ENCODE measurements around the gene OTOA.
A peak's percentile ranks its signal among the peaks of the same experiment; 100 is the strongest.
"Not testable (repeated sequence)": the region's sequence is repeated elsewhere in the genome, so short reads cannot be mapped to it uniquely, and the experiment has no call there.

The OTOA gene

DNA sequence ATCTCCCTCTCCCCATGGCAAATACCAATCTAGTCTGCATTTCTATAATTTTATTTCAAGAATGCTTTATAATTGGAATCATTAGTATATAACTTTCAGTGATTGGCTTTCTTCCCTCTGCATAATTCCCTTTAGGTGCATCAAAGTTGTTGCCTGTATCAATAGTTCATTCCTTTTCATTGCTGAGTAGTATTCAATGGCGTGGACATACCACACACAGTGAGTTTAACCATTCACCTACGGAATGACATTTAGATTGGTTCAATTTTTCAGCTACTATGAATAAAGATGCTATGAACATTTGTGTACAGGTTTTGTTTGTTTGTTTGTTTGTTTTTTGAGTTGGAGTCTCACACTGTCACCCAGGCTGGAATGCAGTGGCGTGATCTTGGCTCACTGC is 9.7 kb downstream of the OTOA start:
- DNase-seq = no peak

DNA sequence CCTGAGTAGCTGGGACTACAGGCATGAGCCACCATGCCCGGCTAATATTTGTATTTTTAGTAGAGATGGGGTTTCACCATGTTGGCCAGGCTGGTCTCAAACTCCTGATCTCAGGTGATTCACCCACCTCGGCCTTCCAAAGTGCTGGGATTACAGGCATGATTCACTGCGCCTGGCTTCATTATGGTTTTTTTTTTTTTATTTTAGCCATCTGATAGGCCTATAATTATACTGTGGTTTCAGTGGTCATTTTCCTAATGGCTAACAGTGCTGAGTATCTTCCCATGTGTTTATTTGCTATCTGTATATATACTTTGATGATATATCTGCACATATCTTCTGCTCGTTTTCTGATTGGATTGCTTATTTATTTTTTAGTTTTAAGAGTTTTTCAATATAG is 10.7 kb downstream of the OTOA start:
- DNase-seq = not testable (repeated sequence)

DNA sequence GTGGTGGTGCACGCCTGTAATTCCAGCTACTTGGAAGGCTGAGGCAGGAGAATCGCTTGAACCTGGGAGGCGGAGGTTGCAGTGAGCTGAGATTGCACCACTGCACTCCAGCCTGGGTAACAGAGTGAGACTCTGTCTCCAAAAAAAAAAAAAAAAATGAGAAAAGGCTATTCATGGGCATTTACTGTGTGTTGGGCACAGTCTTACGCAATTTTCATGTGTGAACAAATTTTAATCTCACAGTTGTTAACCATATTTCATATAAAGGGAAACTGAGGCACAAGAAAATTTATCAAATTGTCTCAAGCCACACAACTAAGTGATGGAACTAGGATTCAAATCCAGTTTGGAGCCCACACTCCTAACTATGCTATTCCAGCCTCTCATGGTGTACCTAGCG is 16.9 kb downstream of the OTOA start:
- DNase-seq = not testable (repeated sequence)

DNA sequence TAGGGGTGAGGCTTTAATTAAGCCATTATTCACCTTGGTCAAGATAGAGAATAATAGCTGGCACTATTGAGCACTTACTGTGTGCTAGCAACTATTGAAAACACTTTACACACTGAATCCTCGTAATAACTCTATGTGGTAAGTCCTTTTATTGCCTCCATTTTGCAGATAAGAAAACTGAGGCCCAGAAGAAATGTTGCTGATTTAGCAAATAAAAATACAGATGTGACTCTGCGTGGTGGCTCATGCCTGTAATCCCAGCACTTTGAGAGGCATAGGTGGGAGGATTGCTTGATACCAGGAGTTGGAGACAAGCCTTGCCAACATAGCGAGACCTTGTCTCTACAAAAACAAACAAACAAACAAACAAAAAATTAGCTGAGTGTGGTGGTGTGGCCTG is 19.4 kb downstream of the OTOA start:
- DNase-seq = no peak

DNA sequence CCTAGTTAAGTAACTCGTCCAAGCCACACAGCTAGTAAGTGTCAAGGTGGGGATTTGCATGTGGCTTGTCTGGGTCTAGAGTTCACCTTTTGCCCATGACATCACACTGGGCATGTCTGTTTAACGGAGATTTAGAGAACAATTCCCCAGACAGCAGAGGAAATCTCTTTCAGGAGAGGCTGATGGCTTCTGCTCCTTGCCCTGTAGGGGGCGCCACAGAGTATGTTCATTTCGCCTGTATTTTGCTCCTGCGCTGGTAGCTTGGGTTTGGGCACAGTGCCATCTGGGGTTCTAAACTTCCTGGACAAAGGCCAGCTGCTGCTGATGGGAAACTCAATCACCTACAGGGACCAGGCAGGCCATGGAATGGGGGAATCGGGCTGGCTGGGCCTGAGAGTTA is 20.4 kb downstream of the OTOA start:
- DNase-seq = no peak

DNA sequence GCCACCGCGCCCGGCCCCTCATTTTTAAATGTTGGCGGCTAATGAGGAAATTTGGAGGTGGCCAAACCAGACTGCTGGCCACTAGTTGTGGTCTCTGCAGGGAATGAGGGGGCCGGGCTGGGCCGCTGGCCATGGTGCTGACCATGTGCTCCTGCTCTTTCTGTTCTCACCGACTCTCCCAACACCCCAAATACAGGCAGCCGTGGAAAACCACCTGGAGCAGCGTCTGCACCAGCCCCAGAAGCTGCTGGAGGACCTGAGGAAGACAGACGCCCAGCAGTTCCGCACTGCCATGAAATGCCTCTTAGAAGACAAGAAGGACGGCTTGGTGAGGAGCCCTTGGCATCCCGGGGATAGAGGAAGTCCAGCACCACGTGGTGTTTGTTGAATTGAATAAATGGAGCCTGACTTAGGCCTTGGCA is 21.3 kb downstream of the OTOA start:
- DNase-seq = no peak

DNA sequence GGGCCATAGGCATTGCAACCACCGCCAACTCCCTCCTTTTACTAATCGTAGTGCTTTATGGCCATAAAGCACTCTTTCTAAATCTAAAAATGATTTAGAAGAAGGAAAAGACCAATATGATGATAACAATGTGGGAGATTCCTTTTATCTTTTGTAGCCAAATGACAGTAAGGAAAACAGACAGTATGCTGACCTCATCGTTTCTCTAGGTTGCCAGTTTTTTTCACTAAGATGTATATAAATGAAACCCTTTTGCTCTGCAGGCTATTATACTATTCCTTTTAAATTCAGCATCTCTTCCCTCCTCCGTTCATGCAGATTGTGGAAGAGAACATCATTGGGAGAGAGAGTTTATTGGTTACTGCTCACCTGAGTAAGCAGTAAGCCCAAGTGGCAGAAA is 25.3 kb downstream of the OTOA start:
- no peak for DNase-seq

DNA sequence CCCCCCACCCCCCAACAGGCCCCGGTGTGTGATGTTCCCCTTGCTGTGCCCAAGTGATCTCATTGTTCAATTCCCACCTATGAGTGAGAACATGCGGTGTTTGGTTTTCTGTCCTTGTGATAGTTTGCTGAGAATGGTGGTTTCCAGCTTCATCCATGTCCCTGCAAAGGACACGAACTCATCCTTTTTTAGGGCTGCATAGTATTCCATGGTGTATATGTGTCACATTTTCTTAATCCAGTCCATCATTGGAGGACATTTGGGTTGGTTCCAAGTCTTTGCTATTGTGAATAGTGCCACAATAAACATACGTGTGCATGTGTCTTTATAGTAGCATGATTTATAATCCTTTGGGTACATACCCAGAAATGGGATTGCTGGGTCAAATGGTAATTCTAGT is 27.2 kb downstream of the OTOA start:
- not testable (repeated sequence) for DNase-seq

DNA sequence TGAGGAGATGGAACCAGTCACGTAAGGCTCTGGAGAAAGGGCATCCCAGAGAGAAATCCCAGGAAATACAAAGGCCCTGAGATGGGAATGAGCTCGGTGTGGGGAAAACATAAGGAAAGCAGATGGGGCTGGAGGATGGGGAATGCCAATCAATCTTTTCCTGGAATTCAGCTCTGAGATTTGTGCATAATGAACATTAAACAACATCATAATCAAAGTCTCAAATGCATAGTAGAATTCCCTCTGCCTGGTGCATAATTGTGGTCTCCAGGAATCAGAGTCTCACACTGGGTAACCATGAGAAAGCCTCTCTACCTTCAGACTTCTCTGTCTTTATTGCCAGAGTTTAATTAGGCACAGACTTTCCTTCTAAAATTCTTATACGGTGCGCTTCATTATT is 30.8 kb downstream of the OTOA start:
- DNase-seq = no peak

DNA sequence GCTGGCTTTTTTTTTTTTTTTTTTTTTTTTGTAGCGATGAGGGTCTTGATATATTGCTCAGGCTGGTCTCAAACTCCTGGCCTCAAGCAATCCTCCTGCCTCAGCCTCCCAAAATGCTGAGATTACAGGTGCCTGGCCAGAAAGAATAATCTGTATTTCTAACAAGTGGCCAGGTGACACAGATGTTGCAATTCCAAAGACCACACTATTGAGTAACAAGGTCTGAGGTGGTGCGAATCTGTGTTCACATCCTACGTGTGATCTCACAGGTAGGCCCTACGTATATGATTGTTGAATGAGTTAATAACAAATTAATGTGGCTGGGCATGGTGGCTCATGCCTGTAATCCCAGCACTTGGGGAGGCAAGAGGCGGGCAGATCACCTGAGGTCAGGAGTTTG is 33.3 kb downstream of the OTOA start:
- DNase-seq = no peak

DNA sequence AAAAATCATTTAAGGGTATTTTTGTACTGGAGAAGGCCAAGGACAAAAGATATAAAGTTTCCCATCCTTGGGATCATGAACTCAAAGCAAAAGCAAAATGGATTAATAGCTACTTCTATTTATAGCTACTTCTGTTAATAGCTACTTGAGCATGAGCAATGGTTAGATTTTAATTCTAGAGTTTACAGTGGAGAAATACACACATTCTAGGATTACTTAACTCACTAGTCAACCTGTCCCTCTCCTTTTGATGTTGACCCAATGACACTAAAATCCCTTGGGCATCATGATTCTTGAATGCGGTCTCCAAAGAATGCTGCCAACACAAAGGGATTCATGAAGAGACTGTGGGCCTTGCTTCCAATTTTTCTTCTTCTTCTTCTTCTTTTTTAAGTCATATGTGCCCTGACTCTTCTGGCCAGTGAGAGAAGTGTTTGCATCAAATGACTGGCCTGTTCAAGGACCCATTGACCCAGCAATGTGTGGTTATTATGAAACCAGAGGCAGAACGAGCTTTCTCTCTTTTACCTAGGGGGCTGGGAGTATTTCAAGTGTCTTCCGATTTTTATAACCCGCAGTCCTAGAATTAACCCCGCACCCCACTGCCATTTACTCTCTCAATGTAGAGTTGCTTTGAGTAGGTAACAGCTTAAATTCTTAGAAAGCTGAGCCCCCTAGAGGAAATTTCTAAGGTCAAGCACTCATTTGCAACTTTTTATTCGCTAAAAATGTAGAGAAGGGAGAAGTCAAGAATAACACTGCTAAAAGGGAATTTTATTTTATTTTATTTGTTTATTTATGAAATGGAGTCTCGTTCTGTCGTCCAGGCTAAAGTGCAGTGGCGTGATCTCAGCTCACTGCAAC is 34.6 kb downstream of the OTOA start:
- DNase-seq = no peak

DNA sequence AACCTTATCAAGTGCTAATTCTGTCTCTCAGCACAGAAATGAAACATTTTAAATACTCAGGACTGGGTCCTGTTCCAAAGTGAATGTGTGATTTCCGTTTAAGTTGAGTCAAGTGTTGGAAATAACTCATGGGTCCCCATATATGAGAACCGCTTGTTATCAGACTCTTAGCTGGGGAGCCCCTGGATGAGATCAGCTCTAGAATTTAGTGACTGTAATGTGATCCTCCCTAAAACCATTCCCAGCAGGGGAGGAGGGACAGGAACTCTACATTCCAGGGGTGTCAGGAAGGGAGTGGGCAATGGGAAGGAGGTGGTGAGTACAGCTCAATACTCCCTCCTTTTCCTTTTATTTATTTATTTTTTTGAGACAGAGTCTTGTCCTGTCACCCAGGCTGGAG is 37.5 kb downstream of the OTOA start:
- no peak for DNase-seq

DNA sequence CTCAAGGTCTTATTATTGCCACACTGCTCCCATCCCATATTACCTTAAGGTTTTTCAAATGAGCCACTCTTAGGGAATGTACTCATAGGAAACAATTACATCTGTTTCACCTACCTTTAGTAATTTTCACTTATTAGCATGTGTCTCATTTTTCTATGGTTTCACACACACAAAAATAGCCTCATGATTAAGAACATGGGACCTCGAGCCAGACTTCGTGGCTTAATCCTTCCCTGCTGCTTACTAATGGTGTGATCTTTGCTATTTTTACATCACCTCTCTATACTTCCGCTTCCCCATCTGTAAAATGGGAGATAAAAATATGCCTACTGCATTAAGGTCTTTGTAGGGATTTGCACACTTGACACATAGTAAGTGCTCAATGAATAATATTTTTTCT is 38.5 kb downstream of the OTOA start:
- no peak for DNase-seq

DNA sequence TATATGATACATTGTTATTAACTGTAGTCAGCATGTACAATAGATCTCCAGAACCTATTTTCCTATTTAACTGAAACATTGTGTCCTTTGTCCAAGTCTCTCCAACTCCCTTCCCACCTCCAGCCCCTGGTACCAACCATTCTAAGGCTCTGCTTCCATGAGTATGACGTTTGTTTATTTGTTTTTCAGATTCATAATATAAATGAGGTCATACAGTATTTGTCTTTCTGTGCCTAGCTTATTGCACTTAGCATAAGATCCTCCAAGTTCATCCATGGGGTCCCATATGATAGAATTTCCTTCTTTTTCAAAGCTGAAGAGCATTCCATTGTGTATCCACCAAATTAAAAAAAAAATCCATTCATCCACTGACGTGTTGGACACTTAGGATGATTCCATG is 39.4 kb downstream of the OTOA start:
- no peak for DNase-seq

DNA sequence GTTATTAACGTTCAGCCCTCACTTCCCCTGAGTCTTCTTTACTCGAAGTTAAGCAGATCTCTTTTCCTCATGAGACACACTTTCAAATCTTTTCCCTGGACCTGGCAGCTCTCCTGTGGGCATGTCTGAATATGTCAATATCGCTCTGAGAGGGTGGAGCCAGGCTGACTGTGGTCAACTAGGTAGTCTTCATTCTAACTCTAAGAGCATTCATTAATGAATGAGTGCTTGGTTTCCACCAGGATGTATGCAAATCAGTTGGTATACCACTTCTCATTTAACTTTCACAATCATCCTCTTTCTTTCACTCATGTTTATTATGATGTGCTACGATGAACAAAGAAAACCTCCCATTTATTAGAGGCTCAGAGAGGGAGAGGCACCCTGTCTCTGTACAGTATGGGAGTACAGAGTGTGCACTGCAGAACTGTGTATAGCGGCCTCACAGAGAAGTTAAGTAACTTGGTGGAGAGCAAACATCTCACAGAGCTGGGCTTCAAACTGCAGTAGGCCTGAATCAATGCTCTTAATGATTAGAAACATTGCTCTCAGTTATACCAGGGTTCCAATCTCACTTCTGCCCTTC is 39.9 kb downstream of the OTOA start:
- no peak for DNase-seq

DNA sequence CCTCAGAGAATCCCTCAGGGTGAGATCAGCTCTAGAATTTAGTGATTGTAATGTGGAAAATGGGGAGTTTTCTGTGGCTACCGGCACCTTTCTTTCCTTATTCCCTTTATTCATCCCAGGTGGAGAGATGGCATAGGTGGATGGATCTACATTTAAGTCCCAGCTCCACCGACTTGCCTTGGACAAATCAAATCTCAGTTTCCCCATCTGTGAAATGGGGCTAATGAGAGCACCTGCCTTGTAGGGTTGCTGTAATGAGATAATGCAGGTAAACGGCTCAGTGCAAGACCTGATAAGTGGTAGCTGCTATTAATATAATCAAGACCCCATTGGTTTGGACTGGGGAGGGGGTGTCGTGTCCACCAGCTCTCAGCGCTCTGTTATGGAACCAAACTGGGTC is 40.5 kb downstream of the OTOA start:
- DNase-seq = no peak

DNA sequence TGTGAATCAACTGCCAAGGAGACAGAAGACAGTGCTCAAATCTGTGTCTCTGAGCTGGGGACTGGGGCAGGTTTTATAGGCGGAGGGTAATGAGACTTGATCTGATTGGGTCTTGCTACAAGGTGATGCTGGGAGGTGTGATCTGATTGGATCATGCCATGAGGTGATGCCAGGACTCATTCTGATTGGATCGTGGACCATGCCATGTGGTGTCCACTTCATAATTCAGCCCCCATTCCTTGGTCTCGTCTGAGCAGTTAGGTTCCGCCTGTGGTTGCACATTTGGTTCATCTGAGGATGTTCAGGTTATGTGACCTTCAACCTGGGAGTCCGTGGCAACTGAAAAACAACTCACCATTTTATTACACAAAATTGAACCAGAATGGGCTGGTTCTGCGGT is 41.0 kb downstream of the OTOA start:
- DNase-seq = no peak

DNA sequence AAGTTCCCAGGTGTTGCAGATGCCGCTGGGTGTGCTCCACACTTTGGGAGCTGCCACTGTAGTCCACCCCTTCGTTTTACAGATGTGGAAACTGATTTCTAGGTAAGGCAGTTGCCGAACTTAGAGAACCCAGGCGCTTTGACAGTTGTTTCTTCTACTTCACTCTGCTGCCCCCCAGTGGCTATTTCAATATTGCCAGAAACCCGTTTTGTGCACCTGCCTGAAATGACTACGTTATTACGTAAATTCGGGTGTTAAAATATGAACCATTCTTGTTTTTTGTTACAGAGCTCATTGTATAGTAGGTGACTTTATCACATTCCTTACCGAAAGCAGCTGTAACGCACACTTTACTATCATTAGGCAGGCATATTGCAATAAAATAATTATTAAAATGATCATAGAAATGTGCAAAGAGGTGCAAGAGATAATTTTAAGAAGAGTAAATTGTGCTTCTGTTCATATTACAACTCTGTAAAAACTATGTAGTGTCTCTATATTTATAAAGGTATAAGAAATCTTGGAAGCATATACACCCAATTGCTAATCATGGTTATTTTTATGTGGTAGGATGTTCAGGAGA is 44.9 kb downstream of the OTOA start:
- DNase-seq = peak in 42 of 51 donors; percentile 1 to 77 (median 37)

DNA sequence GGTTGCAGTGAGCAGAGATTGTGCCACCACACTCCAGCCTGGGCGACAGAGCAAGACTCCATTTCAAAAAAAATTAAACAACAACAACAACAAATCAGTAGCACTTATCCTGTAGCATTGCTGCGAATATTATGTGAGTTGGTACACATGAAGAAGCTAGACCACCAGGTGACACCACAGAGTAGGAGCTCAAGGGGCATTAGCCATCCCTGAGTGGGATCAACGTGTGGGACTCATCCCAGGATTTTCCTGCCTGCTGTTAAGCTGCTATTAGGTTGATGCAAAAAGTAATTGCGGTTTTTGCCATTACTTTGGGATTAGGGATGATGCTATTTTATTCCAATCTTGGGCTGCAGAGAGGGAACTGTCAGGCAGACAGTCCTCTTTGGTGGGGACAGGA is 47.2 kb downstream of the OTOA start:
- DNase-seq = no peak

DNA sequence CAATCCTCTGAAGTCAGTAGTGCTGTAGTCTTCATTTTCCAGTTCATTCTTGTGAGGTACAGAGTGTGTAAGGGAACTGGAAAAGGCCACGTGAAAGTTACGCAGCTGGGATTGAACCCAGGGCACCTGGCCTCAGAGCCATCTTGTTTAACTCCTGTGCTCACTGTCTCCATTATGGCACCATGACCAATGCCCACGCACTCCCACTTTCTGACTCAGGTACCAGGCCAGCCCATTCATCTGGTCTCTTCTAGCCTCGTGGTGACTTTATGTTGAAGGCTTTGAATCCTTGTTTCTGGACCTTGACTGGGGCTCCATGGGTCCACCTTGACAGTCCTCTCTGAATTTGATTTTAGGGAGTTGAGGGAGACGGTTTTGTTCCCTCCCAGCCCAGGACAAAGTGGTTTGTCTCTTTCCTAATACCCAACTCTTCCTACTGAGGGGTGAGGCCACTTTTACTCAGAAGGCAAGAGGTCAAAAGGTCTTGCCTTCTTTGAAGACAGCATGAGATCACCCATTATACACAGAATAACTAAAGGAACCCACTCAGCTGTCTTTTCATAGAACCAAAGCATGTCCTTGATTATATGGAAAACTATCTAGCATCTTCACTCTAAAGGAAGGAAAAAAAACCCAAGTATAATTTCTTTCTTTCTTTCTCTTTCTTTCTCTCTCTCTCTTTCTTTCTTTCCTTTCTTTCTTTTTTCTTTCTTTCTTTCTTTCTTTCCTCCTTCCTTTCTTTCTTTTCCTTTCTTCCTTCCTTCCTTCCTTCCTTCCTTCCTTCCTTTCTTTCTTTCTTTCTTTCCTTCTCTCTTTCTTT is 50.0 kb downstream of the OTOA start:
- DNase-seq = no peak

DNA sequence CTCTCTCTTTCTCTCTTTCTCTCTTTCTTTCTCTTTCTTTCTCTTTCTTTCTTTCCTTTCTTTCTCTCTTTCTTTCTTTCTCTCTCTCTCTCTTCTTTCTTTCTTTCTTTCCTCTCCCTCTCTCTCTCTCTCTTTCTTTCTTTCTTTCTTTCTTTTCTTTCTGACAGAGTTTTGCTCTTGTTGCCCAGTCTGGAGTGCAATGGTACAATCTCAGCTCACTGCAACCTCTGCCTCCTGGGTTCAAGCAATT is 50.5 kb downstream of the OTOA start:
- not testable (repeated sequence) for DNase-seq

DNA sequence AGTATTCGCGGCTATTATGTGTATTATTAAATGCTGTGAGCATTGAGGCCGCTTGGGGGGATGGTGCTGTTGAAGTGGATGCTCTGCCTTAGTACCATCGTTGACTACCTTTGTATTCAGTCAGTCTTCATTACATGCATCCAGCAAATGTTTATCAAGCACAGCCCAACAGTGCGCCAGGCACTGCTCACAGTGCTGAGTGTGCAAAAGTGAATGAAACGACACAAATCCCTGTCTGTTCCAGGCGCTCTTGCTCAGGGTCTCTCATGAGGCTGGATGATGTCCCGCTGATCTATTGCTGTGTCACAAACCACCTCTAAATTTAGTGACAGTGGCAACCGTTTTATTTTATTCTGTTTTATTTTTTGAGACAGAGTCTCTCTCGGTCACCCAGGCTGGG is 53.8 kb downstream of the OTOA start:
- no peak for DNase-seq

DNA sequence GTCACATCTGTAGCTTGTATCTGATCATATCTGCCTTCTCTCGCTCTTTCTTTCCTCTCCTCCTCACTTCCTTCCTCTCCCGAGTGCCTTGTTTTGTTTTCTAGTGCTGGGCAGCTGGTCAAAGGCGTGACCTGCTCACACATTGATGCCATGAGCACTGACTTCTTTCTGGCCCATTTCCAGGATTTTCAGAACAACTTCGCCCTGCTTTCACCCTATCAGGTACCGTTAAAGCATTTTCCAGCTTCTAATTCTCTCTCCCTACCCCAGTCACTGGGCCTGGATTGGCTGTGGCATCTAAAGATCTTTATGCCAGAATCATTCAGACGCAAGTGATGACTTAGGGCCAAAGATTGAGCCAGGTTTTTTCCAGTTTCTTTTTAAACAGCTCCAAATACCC is 55.5 kb downstream of the OTOA start:
- no peak for DNase-seq

All from hypothalamus (tissue), 51 donors.